HCT116 (cell line): ENCODE data around the gene DENND6A.
A peak's percentile ranks its signal among the peaks of the same experiment; 100 is the strongest.

Experiments used
- POLR2AphosphoS5 ChIP-seq: IDR thresholded peaks from 2 replicates; pipeline ENCODE4 v1.6.1; 2011; ENCODE audit warnings: mild to moderate bottlenecking, low read depth, low read length, moderate library complexity
- SP1 ChIP-seq: IDR thresholded peaks from 2 replicates; pipeline ENCODE4 v1.6.1; 2012; ENCODE audit warnings: low read depth
- TF ChIP-seq, protein P1 (sequence below), 3 experiments: fragments of 200-600 bp in 1 of 3; sonication (generic) in 1 of 3; IDR thresholded peaks in 2 of 3; conservative IDR thresholded peaks in 1 of 3; 2 replicates each; pipeline ENCODE4 v1.5.1; 2012 to 2017; ENCODE audit warnings: low read depth in 2 of 3, low read length in 2 of 3, antibody characterized with exemption in 1 of 3, borderline replicate concordance in 1 of 3, control low read depth in 1 of 3, mild to moderate bottlenecking in 1 of 3, mixed read lengths in 1 of 3, mixed run types in 1 of 3, moderate library complexity in 1 of 3; ENCODE audit not compliant: insufficient read depth in 1 of 3

DNA sequence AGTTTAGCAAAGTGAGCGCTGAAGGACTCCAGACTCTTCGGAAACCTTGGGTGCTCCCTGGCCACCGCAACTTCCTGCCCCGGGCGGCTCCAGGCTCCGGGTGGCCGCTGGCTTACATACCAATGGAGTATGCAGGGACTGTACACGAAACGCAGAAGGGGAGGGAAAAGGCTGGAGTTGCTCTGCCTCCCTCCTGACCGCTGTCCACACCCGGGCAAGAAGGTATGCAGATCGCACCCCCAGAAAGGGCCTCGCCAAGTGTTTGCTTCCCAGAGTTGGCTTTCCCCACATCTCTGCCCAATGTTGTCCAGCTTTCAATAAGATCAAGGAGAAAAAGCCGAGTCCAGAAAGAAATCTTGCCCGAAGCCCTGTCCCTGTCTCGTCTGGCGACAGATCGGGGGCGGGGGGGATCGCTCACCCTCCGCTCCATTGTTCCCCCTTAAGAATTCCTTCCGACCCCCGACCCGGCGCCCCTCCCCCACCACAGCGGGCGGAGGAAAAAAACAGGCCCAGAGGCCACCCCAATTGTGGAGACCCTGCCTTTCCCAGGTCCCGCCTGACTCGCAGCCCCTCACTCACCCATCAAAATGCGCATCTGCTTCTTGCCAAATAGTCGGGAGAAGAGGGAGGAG lies 96.3 kb downstream of the DENND6A start:
- TF ChIP-seq, protein P1, sequence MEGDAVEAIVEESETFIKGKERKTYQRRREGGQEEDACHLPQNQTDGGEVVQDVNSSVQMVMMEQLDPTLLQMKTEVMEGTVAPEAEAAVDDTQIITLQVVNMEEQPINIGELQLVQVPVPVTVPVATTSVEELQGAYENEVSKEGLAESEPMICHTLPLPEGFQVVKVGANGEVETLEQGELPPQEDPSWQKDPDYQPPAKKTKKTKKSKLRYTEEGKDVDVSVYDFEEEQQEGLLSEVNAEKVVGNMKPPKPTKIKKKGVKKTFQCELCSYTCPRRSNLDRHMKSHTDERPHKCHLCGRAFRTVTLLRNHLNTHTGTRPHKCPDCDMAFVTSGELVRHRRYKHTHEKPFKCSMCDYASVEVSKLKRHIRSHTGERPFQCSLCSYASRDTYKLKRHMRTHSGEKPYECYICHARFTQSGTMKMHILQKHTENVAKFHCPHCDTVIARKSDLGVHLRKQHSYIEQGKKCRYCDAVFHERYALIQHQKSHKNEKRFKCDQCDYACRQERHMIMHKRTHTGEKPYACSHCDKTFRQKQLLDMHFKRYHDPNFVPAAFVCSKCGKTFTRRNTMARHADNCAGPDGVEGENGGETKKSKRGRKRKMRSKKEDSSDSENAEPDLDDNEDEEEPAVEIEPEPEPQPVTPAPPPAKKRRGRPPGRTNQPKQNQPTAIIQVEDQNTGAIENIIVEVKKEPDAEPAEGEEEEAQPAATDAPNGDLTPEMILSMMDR (IDR thresholded peaks at IDR 0.05 in 2 of 3, conservative IDR thresholded peaks at IDR 0.05 in 1 of 3; ENCODE audit: borderline replicate concordance in 1 of 3, insufficient read depth in 1 of 3, low read depth in 2 of 3, low read length in 2 of 3) = no peak
- TF ChIP-seq SP1 = no peak
- TF ChIP-seq POLR2AphosphoS5 = peak; percentile 27; the same call in 1 of the 2 replicates
